ENCODE measurements around the gene ASB4. TPM values are rescaled to one million over a fixed set of nuclear protein-coding genes. Genes with fewer than 3 reads are reported as not detected.
"Not testable (repeated sequence)": the region's sequence is repeated elsewhere in the genome, so short reads cannot be mapped to it uniquely, and the experiment has no call there.

Gene ASB4
- total RNA-seq, 2 donors from 2014 or later: not detected

GRCh38 chr7:95493247-95493646 is 7.5 kb downstream of the ASB4 start:
- no peaks in the 10 kb centered on the region for H3K36me3 Mint-ChIP-seq (ENCODE audit: low read depth)

GRCh38 chr7:95493844-95494243 is 8.1 kb downstream of the ASB4 start:
- no peaks in the 10 kb centered on the region for H3K4me1 Mint-ChIP-seq

More at GRCh38 chr7:95493247-95493646, 7.5 kb downstream of the ASB4 start:
- ATAC-seq (replicated peaks): no peak
- Mint-ChIP-seq H3K4me1 (no peaks in the 10 kb centered on the region), H3K27ac (no peak overlapping the region), H3K9me3 (no peaks in the 10 kb centered on the region), H3K27me3 (peaks cover 3% of the 10 kb centered on the region), H3K4me3 (no peak overlapping the region)

GRCh38 chr7:95501261-95501832 is 15.6 kb downstream of the ASB4 start:
- peak; percentile 94 for ATAC-seq (replicated peaks)
- Mint-ChIP-seq H3K9me3 (no peaks in the 10 kb centered on the region), H3K27me3 (peaks cover 6% of the 10 kb centered on the region), H3K36me3 (ENCODE audit: low read depth) (no peaks in the 10 kb centered on the region), H3K4me3 (peak overlapping the region; percentile 17), H3K27ac (peak overlapping the region; percentile 36), H3K4me1 (peaks cover 11% of the 10 kb centered on the region)

More at GRCh38 chr7:95493844-95494243, 8.1 kb downstream of the ASB4 start:
- no peak overlapping the region for H3K4me3 Mint-ChIP-seq
- H3K27ac Mint-ChIP-seq: no peak overlapping the region
- ATAC-seq (replicated peaks): no peak
- peaks cover 3% of the 10 kb centered on the region for H3K27me3 Mint-ChIP-seq
- H3K36me3 Mint-ChIP-seq (ENCODE audit: low read depth): no peaks in the 10 kb centered on the region
- H3K9me3 Mint-ChIP-seq: no peaks in the 10 kb centered on the region

- ATAC-seq (replicated peaks): no peak
- Mint-ChIP-seq H3K27me3 (peaks cover 6% of the 10 kb centered on the region), H3K27ac (no peak overlapping the region), H3K4me3 (no peak overlapping the region), H3K36me3 (ENCODE audit: low read depth) (no peaks in the 10 kb centered on the region), H3K9me3 (no peaks in the 10 kb centered on the region), H3K4me1 (peaks cover 11% of the 10 kb centered on the region)
Measured at GRCh38 chr7:95502403-95502802, 16.7 kb downstream of the ASB4 start.

GRCh38 chr7:95503271-95504131 is 17.8 kb downstream of the ASB4 start:
- Mint-ChIP-seq H3K4me1 (peaks cover 11% of the 10 kb centered on the region), H3K9me3 (no peaks in the 10 kb centered on the region), H3K27me3 (peaks cover 6% of the 10 kb centered on the region), H3K36me3 (ENCODE audit: low read depth) (no peaks in the 10 kb centered on the region), H3K4me3 (no peak overlapping the region), H3K27ac (no peak overlapping the region)
- no peak for ATAC-seq (replicated peaks)

GRCh38 chr7:95504132-95504588 is 18.4 kb downstream of the ASB4 start:
- ATAC-seq (replicated peaks); H3K27ac Mint-ChIP-seq; H3K27me3 Mint-ChIP-seq; H3K4me3 Mint-ChIP-seq; H3K36me3 Mint-ChIP-seq (ENCODE audit: low read depth); H3K9me3 Mint-ChIP-seq: not testable (repeated sequence)
- H3K4me1 Mint-ChIP-seq: peaks cover 11% of the 10 kb centered on the region

- H3K27ac Mint-ChIP-seq: no peak overlapping the region
- H3K4me3 Mint-ChIP-seq: no peak overlapping the region
- ATAC-seq (replicated peaks): peak; percentile 52
- H3K36me3 Mint-ChIP-seq (ENCODE audit: low read depth): no peaks in the 10 kb centered on the region
- no peaks in the 10 kb centered on the region for H3K9me3 Mint-ChIP-seq
- no peaks in the 10 kb centered on the region for H3K4me1 Mint-ChIP-seq
- peaks cover under 1% of the 10 kb centered on the region for H3K27me3 Mint-ChIP-seq
Measured at GRCh38 chr7:95508780-95509179, 23.0 kb downstream of the ASB4 start.

GRCh38 chr7:95509199-95509598 is 23.5 kb downstream of the ASB4 start:
- H3K9me3 Mint-ChIP-seq: no peaks in the 10 kb centered on the region
- H3K27ac Mint-ChIP-seq: no peak overlapping the region
- H3K4me1 Mint-ChIP-seq: no peaks in the 10 kb centered on the region
- no peak overlapping the region for H3K4me3 Mint-ChIP-seq
- H3K27me3 Mint-ChIP-seq: peaks cover 4% of the 10 kb centered on the region
- peak; percentile 35 for ATAC-seq (replicated peaks)
- no peaks in the 10 kb centered on the region for H3K36me3 Mint-ChIP-seq (ENCODE audit: low read depth)

GRCh38 chr7:95511716-95512260 is 26.0 kb downstream of the ASB4 start:
- no peaks in the 10 kb centered on the region for H3K36me3 Mint-ChIP-seq (ENCODE audit: low read depth)
- ATAC-seq (replicated peaks): peak; percentile 82
- no peak overlapping the region for H3K27ac Mint-ChIP-seq
- no peaks in the 10 kb centered on the region for H3K9me3 Mint-ChIP-seq
- no peak overlapping the region for H3K4me3 Mint-ChIP-seq
- H3K27me3 Mint-ChIP-seq: peaks cover 9% of the 10 kb centered on the region
- H3K4me1 Mint-ChIP-seq: no peaks in the 10 kb centered on the region

GRCh38 chr7:95517458-95517857 is 31.7 kb downstream of the ASB4 start:
- H3K27me3 Mint-ChIP-seq: peaks cover 10% of the 10 kb centered on the region
- no peak overlapping the region for H3K4me3 Mint-ChIP-seq
- ATAC-seq (replicated peaks): no peak
- no peaks in the 10 kb centered on the region for H3K4me1 Mint-ChIP-seq
- no peak overlapping the region for H3K27ac Mint-ChIP-seq
- no peaks in the 10 kb centered on the region for H3K9me3 Mint-ChIP-seq
- no peaks in the 10 kb centered on the region for H3K36me3 Mint-ChIP-seq (ENCODE audit: low read depth)

- no peaks in the 10 kb centered on the region for H3K9me3 Mint-ChIP-seq
- H3K36me3 Mint-ChIP-seq (ENCODE audit: low read depth): no peaks in the 10 kb centered on the region
- no peak overlapping the region for H3K4me3 Mint-ChIP-seq
- H3K4me1 Mint-ChIP-seq: no peaks in the 10 kb centered on the region
- peaks cover 13% of the 10 kb centered on the region for H3K27me3 Mint-ChIP-seq
- H3K27ac Mint-ChIP-seq: no peak overlapping the region
- no peak for ATAC-seq (replicated peaks)
Measured at GRCh38 chr7:95517870-95518269, 32.1 kb downstream of the ASB4 start.

GRCh38 chr7:95520136-95520535 is 34.4 kb downstream of the ASB4 start:
- Mint-ChIP-seq H3K36me3 (ENCODE audit: low read depth) (no peaks in the 10 kb centered on the region), H3K4me1 (no peaks in the 10 kb centered on the region), H3K9me3 (no peaks in the 10 kb centered on the region), H3K4me3 (no peak overlapping the region), H3K27me3 (peaks cover 13% of the 10 kb centered on the region), H3K27ac (no peak overlapping the region)
- ATAC-seq (replicated peaks): no peak

GRCh38 chr7:95525503-95525902 is 39.8 kb downstream of the ASB4 start:
- Mint-ChIP-seq H3K36me3 (ENCODE audit: low read depth) (no peaks in the 10 kb centered on the region), H3K27me3 (peaks cover 16% of the 10 kb centered on the region), H3K4me3 (no peak overlapping the region), H3K4me1 (no peaks in the 10 kb centered on the region), H3K9me3 (no peaks in the 10 kb centered on the region), H3K27ac (no peak overlapping the region)
- ATAC-seq (replicated peaks): no peak

- Mint-ChIP-seq H3K36me3 (ENCODE audit: low read depth) (no peaks in the 10 kb centered on the region), H3K9me3 (no peaks in the 10 kb centered on the region), H3K27me3 (peaks cover 16% of the 10 kb centered on the region), H3K4me3 (no peak overlapping the region), H3K27ac (no peak overlapping the region), H3K4me1 (no peaks in the 10 kb centered on the region)
- no peak for ATAC-seq (replicated peaks)
Measured at GRCh38 chr7:95526128-95526738, 40.5 kb downstream of the ASB4 start.

Data from activated T-helper 17 cell treated with anti-CD3 and anti-CD28 coated beads, Interleukin-2, amount 50 U/mL, for 72 hours (primary cell).